Astrocyte of the cerebellum (primary cell): ENCODE data around the gene ARPP21.

ENCODE experiments used
- DNase-seq: peaks from one replicate; pipeline ENCODE4 v3.0.0-alpha.2; 2011; ENCODE audit warnings: low read depth
- H3K4me3 ChIP-seq: 2 replicates; pipeline ENCODE4 v1.5.1; 2011; ENCODE audit warnings: mild to moderate bottlenecking, low read depth, low read length, moderate library complexity
- CTCF ChIP-seq: IDR thresholded peaks from 2 replicates; pipeline ENCODE4 v1.5.1; 2012; ENCODE audit warnings: low read length, low read depth, moderate library complexity, mild to moderate bottlenecking; ENCODE audit errors: missing control alignments
- in situ Hi-C: cut with HindIII; loops from 2 replicates; pipeline ENCODE4 v1.10.0; 2017; ENCODE audit warnings: low sequenced_read_pairs

Gene ARPP21

DNA sequence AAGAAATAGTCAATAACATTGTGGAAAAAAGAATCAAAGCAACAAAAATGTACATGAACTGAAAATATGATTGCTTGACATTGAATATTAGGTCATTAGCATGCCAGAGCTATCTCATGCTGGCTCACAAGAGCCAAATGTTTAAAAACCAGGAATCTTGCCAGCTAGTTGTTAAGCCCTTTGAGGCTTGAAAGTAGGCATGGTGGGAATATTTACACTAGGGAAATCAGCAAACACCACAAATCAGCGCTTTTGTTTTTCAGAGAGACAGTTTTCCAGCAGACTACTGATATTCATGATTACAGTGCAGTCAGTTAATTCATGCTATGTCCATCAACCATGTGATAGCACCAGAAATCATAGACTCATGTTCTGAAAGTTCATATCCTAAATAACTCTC lies 144.8 kb downstream of the ARPP21 start:
- H3K4me3 ChIP-seq: no peak overlapping the region
- no peak for TF ChIP-seq CTCF
- in situ Hi-C loops: no loop called here
- DNase-seq: no peak

DNA sequence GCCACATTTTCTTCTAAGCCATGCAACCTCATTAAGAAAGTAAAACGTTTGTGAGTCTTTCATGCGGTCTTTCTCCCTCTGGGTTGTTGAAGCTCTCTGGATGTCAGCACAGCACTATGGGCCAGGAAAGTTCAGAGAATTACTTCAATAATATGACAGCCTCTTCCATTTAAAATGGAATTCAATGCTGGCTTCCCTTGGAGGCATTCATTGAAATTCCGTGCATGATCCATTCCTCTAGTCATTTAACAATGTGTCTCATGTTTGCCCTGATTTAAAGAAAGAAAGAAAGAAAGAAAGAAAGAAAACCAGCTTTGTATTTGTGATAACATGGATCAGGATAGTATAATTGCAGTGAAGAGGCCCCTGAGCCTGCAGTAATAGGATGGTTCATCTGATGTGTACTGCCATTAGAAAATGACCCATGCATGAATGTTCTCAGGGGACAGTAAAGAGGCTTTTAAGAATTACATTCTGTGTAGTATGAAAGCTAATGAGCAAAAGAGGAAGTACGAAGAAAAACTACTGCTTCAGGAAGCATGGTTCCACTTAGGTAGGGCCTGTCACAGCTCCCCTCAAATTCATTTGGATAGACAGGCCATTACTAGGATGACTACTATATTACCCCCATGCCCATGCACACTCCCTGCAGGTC lies 146.0 kb downstream of the ARPP21 start:
- H3K4me3 ChIP-seq: no peak overlapping the region
- in situ Hi-C loops: no loop called here
- TF ChIP-seq CTCF: no peak
- no peak for DNase-seq

DNA sequence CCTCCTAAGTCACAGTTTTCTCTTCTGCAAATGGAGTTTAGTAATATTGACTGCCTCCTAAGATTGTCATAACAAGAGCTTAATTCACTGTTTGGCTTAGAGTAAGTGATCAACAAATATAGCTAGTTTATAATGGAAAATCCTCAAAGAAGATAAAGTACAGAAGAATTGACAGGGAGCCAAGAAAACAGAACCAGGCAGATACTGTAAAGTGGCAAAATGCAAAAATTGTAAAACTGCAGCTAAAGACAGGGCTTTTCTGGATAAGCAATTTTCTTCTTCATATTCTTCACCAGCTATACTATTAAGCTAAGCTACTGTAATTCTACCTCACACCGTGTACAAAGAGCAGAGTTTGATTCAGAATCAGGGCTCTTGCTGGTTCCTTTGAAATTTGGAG lies 148.6 kb downstream of the ARPP21 start:
- no peak for DNase-seq

GRCh38 chr3:35789042-35789831 lies 149.9 kb downstream of the ARPP21 start:
- no peak overlapping the region for H3K4me3 ChIP-seq
- in situ Hi-C loops: no loop called here
- TF ChIP-seq CTCF: no peak
- DNase-seq: no peak

More for the DNA sequence above, 148.6 kb downstream of the ARPP21 start:
- H3K4me3 ChIP-seq: no peak overlapping the region
- no peak for TF ChIP-seq CTCF
- in situ Hi-C loops: no loop called here

DNA sequence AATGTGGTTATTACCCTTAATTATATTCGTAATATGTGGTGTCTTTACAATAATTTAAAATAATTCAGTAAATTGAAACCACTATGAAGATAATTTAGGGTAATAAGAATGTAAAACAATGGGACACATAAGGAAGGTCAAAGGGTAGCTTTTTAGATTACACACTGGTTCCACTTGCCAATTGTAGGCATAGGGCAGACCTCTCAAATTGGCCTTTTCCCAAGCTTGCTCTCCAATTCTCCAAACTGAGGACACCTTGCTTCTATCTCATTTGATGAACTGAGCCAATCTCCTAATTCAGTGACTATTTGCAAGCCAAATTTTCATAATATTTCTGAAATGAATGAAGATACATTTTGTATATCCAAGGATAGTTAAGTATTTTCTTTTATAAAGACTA lies 151.4 kb downstream of the ARPP21 start:
- no peak for TF ChIP-seq CTCF
- no peak overlapping the region for H3K4me3 ChIP-seq
- in situ Hi-C loops: no loop called here
- no peak for DNase-seq

DNA sequence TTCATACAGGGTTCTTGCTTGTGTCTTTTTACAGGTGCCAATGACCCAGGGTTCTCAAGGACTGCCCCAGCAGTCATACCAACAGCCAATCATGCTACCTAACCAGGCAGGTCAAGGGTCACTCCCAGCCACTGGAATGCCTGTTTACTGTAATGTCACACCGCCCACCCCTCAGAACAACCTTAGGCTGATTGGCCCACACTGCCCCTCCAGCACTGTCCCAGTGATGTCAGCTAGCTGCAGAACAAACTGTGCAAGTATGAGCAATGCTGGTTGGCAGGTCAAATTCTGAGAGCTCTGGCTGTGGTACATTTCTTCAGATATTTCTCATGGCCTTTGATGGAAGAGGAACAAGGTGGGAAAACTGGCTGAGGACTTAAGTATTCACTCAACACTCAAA lies 154.3 kb downstream of the ARPP21 start:
- H3K4me3 ChIP-seq: no peak overlapping the region
- DNase-seq: no peak
- in situ Hi-C loops: no loop called here
- no peak for TF ChIP-seq CTCF
